PFSK-1 (cell line): ENCODE measurements around the gene UHRF2.

Experiments used
- POLR2AphosphoS5 ChIP-seq: IDR thresholded peaks from 2 replicates; pipeline ENCODE4 v1.6.1; 2012; ENCODE audit warnings: low read depth, mild to moderate bottlenecking, control low read depth, low read length, moderate library complexity
- TAF1 ChIP-seq: IDR thresholded peaks from 2 replicates; pipeline ENCODE4 v1.6.1; 2012; ENCODE audit warnings: low read length, control low read depth, borderline replicate concordance; ENCODE audit not compliant: insufficient read depth
- TF ChIP-seq, protein P1 (sequence below), 2 experiments: IDR thresholded peaks; 2 replicates each; pipeline versions ENCODE4 v1.6.1 to v1.8.0; 2011 to 2012; ENCODE audit warnings: low read depth in 2 of 2, low read length in 2 of 2, control low read depth in 1 of 2, inconsistent platforms in 1 of 2, mild to moderate bottlenecking in 1 of 2, moderate library complexity in 1 of 2; ENCODE audit not compliant: insufficient read depth in 1 of 2

DNA sequence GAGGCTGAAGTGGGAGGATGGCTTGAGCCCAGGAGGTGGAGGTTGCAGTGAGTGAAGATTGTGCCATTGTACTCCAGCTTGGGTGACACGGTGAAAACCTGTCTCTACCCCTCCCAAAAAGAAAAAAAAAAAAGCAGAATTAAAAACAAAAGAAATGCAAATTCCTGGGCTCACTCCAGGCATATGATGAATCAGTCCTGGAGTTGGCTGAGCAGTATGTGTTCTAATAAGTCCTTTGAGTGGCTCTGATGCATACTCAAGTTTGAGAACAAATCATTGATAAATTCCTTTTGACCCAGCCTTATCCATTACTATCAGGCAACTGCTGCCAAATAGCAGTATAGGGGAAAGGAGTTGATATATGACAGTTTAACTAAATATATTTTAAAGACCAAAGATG is 28.3 kb downstream of the UHRF2 start:
- TF ChIP-seq POLR2AphosphoS5 (no peak), TAF1 (no peak)
- TF ChIP-seq, protein P1, sequence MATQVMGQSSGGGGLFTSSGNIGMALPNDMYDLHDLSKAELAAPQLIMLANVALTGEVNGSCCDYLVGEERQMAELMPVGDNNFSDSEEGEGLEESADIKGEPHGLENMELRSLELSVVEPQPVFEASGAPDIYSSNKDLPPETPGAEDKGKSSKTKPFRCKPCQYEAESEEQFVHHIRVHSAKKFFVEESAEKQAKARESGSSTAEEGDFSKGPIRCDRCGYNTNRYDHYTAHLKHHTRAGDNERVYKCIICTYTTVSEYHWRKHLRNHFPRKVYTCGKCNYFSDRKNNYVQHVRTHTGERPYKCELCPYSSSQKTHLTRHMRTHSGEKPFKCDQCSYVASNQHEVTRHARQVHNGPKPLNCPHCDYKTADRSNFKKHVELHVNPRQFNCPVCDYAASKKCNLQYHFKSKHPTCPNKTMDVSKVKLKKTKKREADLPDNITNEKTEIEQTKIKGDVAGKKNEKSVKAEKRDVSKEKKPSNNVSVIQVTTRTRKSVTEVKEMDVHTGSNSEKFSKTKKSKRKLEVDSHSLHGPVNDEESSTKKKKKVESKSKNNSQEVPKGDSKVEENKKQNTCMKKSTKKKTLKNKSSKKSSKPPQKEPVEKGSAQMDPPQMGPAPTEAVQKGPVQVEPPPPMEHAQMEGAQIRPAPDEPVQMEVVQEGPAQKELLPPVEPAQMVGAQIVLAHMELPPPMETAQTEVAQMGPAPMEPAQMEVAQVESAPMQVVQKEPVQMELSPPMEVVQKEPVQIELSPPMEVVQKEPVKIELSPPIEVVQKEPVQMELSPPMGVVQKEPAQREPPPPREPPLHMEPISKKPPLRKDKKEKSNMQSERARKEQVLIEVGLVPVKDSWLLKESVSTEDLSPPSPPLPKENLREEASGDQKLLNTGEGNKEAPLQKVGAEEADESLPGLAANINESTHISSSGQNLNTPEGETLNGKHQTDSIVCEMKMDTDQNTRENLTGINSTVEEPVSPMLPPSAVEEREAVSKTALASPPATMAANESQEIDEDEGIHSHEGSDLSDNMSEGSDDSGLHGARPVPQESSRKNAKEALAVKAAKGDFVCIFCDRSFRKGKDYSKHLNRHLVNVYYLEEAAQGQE (IDR thresholded peaks at IDR 0.05; ENCODE audit: insufficient read depth in 1 of 2, low read depth in 2 of 2, low read length in 2 of 2), result no peak
